ENCODE measurements around the gene NUP98.

GRCh38 chr11:3700910-3701309 lies 96.4 kb downstream of the NUP98 start:
- TF ChIP-seq CTCF (IDR thresholded peaks at IDR 0.05; ENCODE audit: poor library complexity), result no peak
- TF ChIP-seq EZH2phosphoT487 (IDR thresholded peaks at IDR 0.05; ENCODE audit: low read depth, severe bottlenecking, unreplicated experiment), result no peak
- TF ChIP-seq EZH2 (IDR thresholded peaks at IDR 0.05; ENCODE audit: borderline replicate concordance), result no peak
